SH-SY5Y (cell line): Measurements from ENCODE around the gene TPGS1.

Experiments
- GATA2 ChIP-seq: IDR thresholded peaks from 2 replicates; pipeline ENCODE4 v1.6.1; 2011; ENCODE audit warnings: mild to moderate bottlenecking, low read depth, low read length
- GATA3 ChIP-seq: IDR thresholded peaks from 2 replicates; pipeline ENCODE4 v1.6.1; 2011; ENCODE audit warnings: low read depth, mild to moderate bottlenecking, low read length, moderate library complexity

TPGS1 gene

GRCh38 chr19:507286-508203 lies at the start of gene TPGS1:
Gene TPGS1 (plus strand): TSS chr19:507497. CDS start chr19:507507, 10 bp downstream.
- no peak for TF ChIP-seq GATA3

- no peak for TF ChIP-seq GATA3
- TF ChIP-seq GATA2 = no peak
These were observed 49.7 kb upstream of the TPGS1 start for GRCh38 chr19:457636-458035.

GRCh38 chr19:458091-459042 lies 48.9 kb upstream of the TPGS1 start:
- TF ChIP-seq GATA2 = no peak
- TF ChIP-seq GATA3 = no peak

GRCh38 chr19:459724-460511 lies 47.4 kb upstream of the TPGS1 start:
- TF ChIP-seq GATA2 (no peak), GATA3 (no peak)

GRCh38 chr19:460877-461720 lies 46.2 kb upstream of the TPGS1 start, which contains the start of gene SHC2:
Gene SHC2 (minus strand): TSS chr19:461033. CDS start chr19:460996, 37 bp downstream.
- TF ChIP-seq GATA3 = no peak
- no peak for TF ChIP-seq GATA2

- no peak for TF ChIP-seq GATA3
- TF ChIP-seq GATA2 = peak; percentile 59; the same call in 1 of the 2 replicates
These were observed 45.4 kb upstream of the TPGS1 start for GRCh38 chr19:461721-462551.

- TF ChIP-seq GATA2 = no peak
- no peak for TF ChIP-seq GATA3
These were observed 43.7 kb upstream of the TPGS1 start for GRCh38 chr19:463483-464207.

- no peak for TF ChIP-seq GATA3
- TF ChIP-seq GATA2 = no peak
These were observed 43.1 kb upstream of the TPGS1 start for GRCh38 chr19:464208-464545.

- TF ChIP-seq GATA2 (no peak), GATA3 (no peak)
These were observed 42.1 kb upstream of the TPGS1 start for GRCh38 chr19:465056-465816.

GRCh38 chr19:467554-467953 lies 39.7 kb upstream of the TPGS1 start:
- TF ChIP-seq GATA3 (no peak), GATA2 (no peak)
